Activated CD8-positive, alpha-beta memory T cell treated with anti-CD3 and anti-CD28 coated beads, Interleukin-2, amount 10 ng/mL, durations not matched to agents 7 days and 5 days (primary cell): Measurements from ENCODE around the gene MMP19. TPM values are rescaled to one million over a fixed set of nuclear protein-coding genes. Genes with fewer than 3 reads are reported as not detected.
"Not testable (repeated sequence)": the region's sequence is repeated elsewhere in the genome, so short reads cannot be mapped to it uniquely, and the experiment has no call there.

ENCODE experiments used
- ATAC-seq: fragments of 150-1000 bp; cut with Tn5 transposase; one replicate; pipeline ENCODE4 v1.10.0; 2021; ENCODE audit warnings: moderate library complexity
- CTCF ChIA-PET: fragments of 350-600 bp; sonication (Branson Sonifier 250); formaldehyde crosslinking; loops from one replicate; lab custom pipeline; 2021; ENCODE audit warnings: antibody characterized with exemption; lab: Charles Lee
- DNase-seq: peaks from one replicate; pipeline ENCODE4 v3.0.0-alpha.2; 2020
- H3K27ac Mint-ChIP-seq: one replicate; pipeline ENCODE4 v1.8.0; 2021; ENCODE audit warnings: mild to moderate bottlenecking, mixed read lengths
- H3K27me3 Mint-ChIP-seq: one replicate; pipeline ENCODE4 v1.8.0; 2021; ENCODE audit warnings: mixed read lengths
- H3K36me3 Mint-ChIP-seq: one replicate; pipeline ENCODE4 v1.8.0; 2021; ENCODE audit warnings: mild to moderate bottlenecking, mixed read lengths
- H3K4me1 Mint-ChIP-seq: one replicate; pipeline ENCODE4 v1.8.0; 2021; ENCODE audit warnings: mixed read lengths
- H3K4me3 Mint-ChIP-seq: one replicate; pipeline ENCODE4 v1.8.0; 2021; ENCODE audit warnings: mild to moderate bottlenecking, moderate library complexity, mixed read lengths
- H3K9me3 Mint-ChIP-seq: one replicate; pipeline ENCODE4 v1.8.0; 2022; ENCODE audit warnings: low read depth, mixed read lengths
- total RNA-seq, 2 experiments: library from RNA; stranded (reverse); gene quantifications; one replicate each; pipeline ENCODE4 v1.2.3, GENCODE V29; 2021

MMP19 gene
- total RNA-seq, 2 experiments from 2014 or later = not detected

- CTCF ChIA-PET = no interaction called here
- no peak for DNase-seq
Observed at GRCh38 chr12:55838361-55838760, 4.4 kb downstream of the MMP19 start.

GRCh38 chr12:55834400-55834799, 8.3 kb downstream of the MMP19 start:
- H3K4me3 Mint-ChIP-seq, H3K36me3 Mint-ChIP-seq, CTCF ChIA-PET, H3K9me3 Mint-ChIP-seq, H3K27ac Mint-ChIP-seq, DNase-seq, H3K27me3 Mint-ChIP-seq, ATAC-seq: not testable (repeated sequence)
- peaks cover 11% of the 10 kb centered on the region for H3K4me1 Mint-ChIP-seq

More at GRCh38 chr12:55838361-55838760, 4.4 kb downstream of the MMP19 start:
- Mint-ChIP-seq H3K27me3 (no peaks in the 10 kb centered on the region), H3K4me1 (peaks cover 1% of the 10 kb centered on the region), H3K36me3 (no peaks in the 10 kb centered on the region), H3K9me3 (no peaks in the 10 kb centered on the region), H3K27ac (no peak overlapping the region), H3K4me3 (no peak overlapping the region)
- no peak for ATAC-seq

GRCh38 chr12:55833056-55833455, 9.7 kb downstream of the MMP19 start:
- Mint-ChIP-seq H3K36me3 (no peaks in the 10 kb centered on the region), H3K4me3 (no peak overlapping the region), H3K27ac (no peak overlapping the region), H3K27me3 (no peaks in the 10 kb centered on the region), H3K4me1 (peaks cover 19% of the 10 kb centered on the region), H3K9me3 (no peaks in the 10 kb centered on the region)
- CTCF ChIA-PET = interaction anchor here (1.1 kb wide), 1 partner anchor 21 kb away, joined by 4 read pairs; no protein-coding TSS in a partner anchor
- DNase-seq (no peak), ATAC-seq (no peak)

- Mint-ChIP-seq H3K36me3 (peaks cover 4% of the 10 kb centered on the region), H3K27me3 (no peaks in the 10 kb centered on the region), H3K9me3 (no peaks in the 10 kb centered on the region), H3K4me1 (peaks cover 32% of the 10 kb centered on the region), H3K4me3 (peak overlapping the region; percentile 97), H3K27ac (no peak overlapping the region)
- ATAC-seq (no peak), DNase-seq (no peak)
- CTCF ChIA-PET = interaction anchor here (2.2 to 3.8 kb wide), 4 partner anchors 13 to 108 kb away, joined by 6 to 42 read pairs (median 20); partner anchors contain the start of genes ORMDL2, PYM1 and SARNP
Observed at GRCh38 chr12:55831447-55831815, 11.3 kb downstream of the MMP19 start.

- Mint-ChIP-seq H3K36me3 (peaks cover 6% of the 10 kb centered on the region), H3K4me1 (peaks cover 38% of the 10 kb centered on the region), H3K4me3 (peak overlapping the region; percentile 97), H3K27me3 (no peaks in the 10 kb centered on the region), H3K9me3 (no peaks in the 10 kb centered on the region), H3K27ac (peak overlapping the region; percentile 93)
- CTCF ChIA-PET = interaction anchor here (0.7 to 3.8 kb wide), 13 partner anchors 12 to 1265 kb away, joined by 3 to 42 read pairs (median 3); partner anchors contain the start of genes ORMDL2, PYM1, RNF41 and SARNP
- DNase-seq (peak; percentile 74), ATAC-seq (no peak)
Observed at GRCh38 chr12:55830601-55831446, 11.9 kb downstream of the MMP19 start.

GRCh38 chr12:55829967-55830600, 12.7 kb downstream of the MMP19 start:
- CTCF ChIA-PET = interaction anchor here (0.6 to 3.8 kb wide), 22 partner anchors 12 to 1952 kb away, joined by 3 to 42 read pairs (median 4); partner anchors contain the start of genes ORMDL2, PYM1, RNF41 and SARNP
- Mint-ChIP-seq H3K4me3 (peak overlapping the region; percentile 97), H3K36me3 (peaks cover 8% of the 10 kb centered on the region), H3K9me3 (no peaks in the 10 kb centered on the region), H3K27ac (peak overlapping the region; percentile 93), H3K27me3 (no peaks in the 10 kb centered on the region), H3K4me1 (peaks cover 44% of the 10 kb centered on the region)
- ATAC-seq (peak; percentile 24), DNase-seq (peak; percentile 67)

GRCh38 chr12:55828357-55828756, 14.4 kb downstream of the MMP19 start:
- ATAC-seq (no peak), DNase-seq (no peak)
- Mint-ChIP-seq H3K4me1 (peaks cover 55% of the 10 kb centered on the region), H3K36me3 (peaks cover 12% of the 10 kb centered on the region), H3K27me3 (no peaks in the 10 kb centered on the region), H3K27ac (peak overlapping the region; percentile 93), H3K9me3 (no peaks in the 10 kb centered on the region), H3K4me3 (peak overlapping the region; percentile 97)
- CTCF ChIA-PET = interaction anchor here (1.6 to 3.4 kb wide), 4 partner anchors 11 to 105 kb away, joined by 5 to 25 read pairs (median 8); partner anchors contain the start of genes ORMDL2, PYM1 and SARNP

GRCh38 chr12:55827806-55828205, 14.9 kb downstream of the MMP19 start:
- no peak for ATAC-seq
- H3K9me3 Mint-ChIP-seq = no peaks in the 10 kb centered on the region
- CTCF ChIA-PET = interaction anchor here (0.8 to 2.1 kb wide), 3 partner anchors 10 to 168 kb away, joined by 3 to 5 read pairs (median 4); partner anchors contain the start of genes ORMDL2 and SARNP
- no peak for DNase-seq
- H3K27me3 Mint-ChIP-seq = no peaks in the 10 kb centered on the region
- peaks cover 60% of the 10 kb centered on the region for H3K4me1 Mint-ChIP-seq
- H3K27ac Mint-ChIP-seq = peak overlapping the region; percentile 93
- peaks cover 17% of the 10 kb centered on the region for H3K36me3 Mint-ChIP-seq
- H3K4me3 Mint-ChIP-seq = peak overlapping the region; percentile 97

GRCh38 chr12:55824726-55825125, 18.0 kb downstream of the MMP19 start:
- ATAC-seq (no peak), DNase-seq (no peak)
- peak overlapping the region; percentile 2 for H3K4me3 Mint-ChIP-seq
- peaks cover 49% of the 10 kb centered on the region for H3K4me1 Mint-ChIP-seq
- peak overlapping the region; percentile 60 for H3K27ac Mint-ChIP-seq
- no peaks in the 10 kb centered on the region for H3K27me3 Mint-ChIP-seq
- H3K9me3 Mint-ChIP-seq = no peaks in the 10 kb centered on the region
- peaks cover 37% of the 10 kb centered on the region for H3K36me3 Mint-ChIP-seq
- CTCF ChIA-PET = interaction anchor here (0.6 to 2.7 kb wide), 4 partner anchors 86 to 148 kb away, joined by 3 to 9 read pairs (median 4); no protein-coding TSS in a partner anchor

- H3K4me1 Mint-ChIP-seq = peaks cover 57% of the 10 kb centered on the region
- CTCF ChIA-PET = interaction anchor here (0.6 to 2.1 kb wide), 5 partner anchors 85 to 144 kb away, joined by 3 to 8 read pairs (median 4); no protein-coding TSS in a partner anchor
- H3K36me3 Mint-ChIP-seq = peaks cover 45% of the 10 kb centered on the region
- ATAC-seq (no peak), DNase-seq (no peak)
- H3K9me3 Mint-ChIP-seq = no peaks in the 10 kb centered on the region
- no peak overlapping the region for H3K4me3 Mint-ChIP-seq
- no peaks in the 10 kb centered on the region for H3K27me3 Mint-ChIP-seq
- H3K27ac Mint-ChIP-seq = peak overlapping the region; percentile 50
Observed at GRCh38 chr12:55823419-55823818, 19.3 kb downstream of the MMP19 start.

GRCh38 chr12:55822228-55822627, 20.5 kb downstream of the MMP19 start:
- no peak overlapping the region for H3K27ac Mint-ChIP-seq
- CTCF ChIA-PET = interaction anchor here (1.2 to 2.1 kb wide), 3 partner anchors 84 to 118 kb away, joined by 4 to 8 read pairs (median 4); no protein-coding TSS in a partner anchor
- H3K36me3 Mint-ChIP-seq = peaks cover 42% of the 10 kb centered on the region
- H3K9me3 Mint-ChIP-seq = no peaks in the 10 kb centered on the region
- no peak for ATAC-seq
- peaks cover 48% of the 10 kb centered on the region for H3K4me1 Mint-ChIP-seq
- H3K4me3 Mint-ChIP-seq = no peak overlapping the region
- no peak for DNase-seq
- no peaks in the 10 kb centered on the region for H3K27me3 Mint-ChIP-seq

- H3K4me1 Mint-ChIP-seq = peaks cover 40% of the 10 kb centered on the region
- ATAC-seq = no peak
- no peak overlapping the region for H3K27ac Mint-ChIP-seq
- CTCF ChIA-PET = interaction anchor here (0.8 to 5.3 kb wide), 5 partner anchors 10 to 119 kb away, joined by 3 to 42 read pairs (median 3); partner anchors contain the start of gene DNAJC14
- no peaks in the 10 kb centered on the region for H3K27me3 Mint-ChIP-seq
- H3K4me3 Mint-ChIP-seq = no peak overlapping the region
- H3K36me3 Mint-ChIP-seq = peaks cover 38% of the 10 kb centered on the region
- DNase-seq = no peak
- no peaks in the 10 kb centered on the region for H3K9me3 Mint-ChIP-seq
Observed at GRCh38 chr12:55820679-55821078, 22.1 kb downstream of the MMP19 start.

GRCh38 chr12:55818886-55819285, 23.9 kb downstream of the MMP19 start:
- H3K36me3 Mint-ChIP-seq = peaks cover 44% of the 10 kb centered on the region
- no peak overlapping the region for H3K27ac Mint-ChIP-seq
- DNase-seq = no peak

More at GRCh38 chr12:55818886-55819285, 23.9 kb downstream of the MMP19 start:
- peaks cover 39% of the 10 kb centered on the region for H3K4me1 Mint-ChIP-seq
- H3K4me3 Mint-ChIP-seq = no peak overlapping the region
- CTCF ChIA-PET = interaction anchor here (1.7 to 5.3 kb wide), 7 partner anchors 12 to 121 kb away, joined by 4 to 42 read pairs (median 17); partner anchors contain the start of genes DGKA, DNAJC14 and PYM1
- H3K27me3 Mint-ChIP-seq = no peaks in the 10 kb centered on the region
- H3K9me3 Mint-ChIP-seq = no peaks in the 10 kb centered on the region
- ATAC-seq = no peak
